Inferior parietal cortex (tissue), 1 donor: ENCODE measurements around the gene FBLIM1.
"Not testable (repeated sequence)": the region's sequence is repeated elsewhere in the genome, so short reads cannot be mapped to it uniquely, and the experiment has no call there.

Experiments
- DNase-seq: peaks from one replicate; pipeline ENCODE4 v3.0.0-alpha.2; 2016; ENCODE audit errors: extremely low spot score

Gene FBLIM1

DNA sequence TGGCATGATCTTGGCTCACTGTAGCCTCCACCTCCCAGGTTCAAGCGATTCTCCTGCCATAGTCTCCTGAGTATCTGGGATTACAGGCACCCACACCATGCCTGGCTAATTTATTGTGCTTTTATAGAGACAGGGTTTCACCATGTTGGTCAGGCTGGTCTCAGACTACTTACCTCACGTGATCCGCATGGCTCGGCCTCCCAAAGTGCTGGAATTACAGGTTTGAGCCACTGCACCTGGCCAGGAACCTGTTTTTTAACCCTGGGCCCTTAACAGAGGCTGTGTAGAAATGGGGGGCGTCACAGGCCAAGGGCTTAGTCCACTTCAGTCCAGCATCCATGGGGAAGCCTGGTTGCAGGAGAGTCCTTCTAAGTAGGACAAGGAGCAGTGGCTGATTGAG, 9.3 kb downstream of the FBLIM1 start:
- DNase-seq = no peak

DNA sequence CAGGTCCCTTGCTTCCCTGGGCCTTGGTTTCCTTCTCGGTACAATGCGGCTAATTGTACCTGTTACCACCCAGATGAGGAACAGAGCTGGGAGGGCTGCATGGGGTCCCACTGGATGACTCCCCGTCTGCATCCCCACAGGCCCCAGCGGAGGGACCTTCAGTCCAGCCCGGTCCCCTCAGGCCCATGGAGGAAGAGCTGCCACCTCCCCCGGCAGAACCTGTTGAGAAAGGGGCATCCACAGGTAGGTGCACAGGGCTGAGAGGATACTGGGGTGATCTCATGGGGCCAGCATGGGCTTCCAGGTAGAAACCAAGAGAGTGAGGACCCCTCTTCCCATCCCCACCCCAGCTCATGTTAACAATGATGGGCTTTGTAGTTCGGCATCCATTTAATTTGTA, 9.8 kb downstream of the FBLIM1 start:
- DNase-seq = no peak

DNA sequence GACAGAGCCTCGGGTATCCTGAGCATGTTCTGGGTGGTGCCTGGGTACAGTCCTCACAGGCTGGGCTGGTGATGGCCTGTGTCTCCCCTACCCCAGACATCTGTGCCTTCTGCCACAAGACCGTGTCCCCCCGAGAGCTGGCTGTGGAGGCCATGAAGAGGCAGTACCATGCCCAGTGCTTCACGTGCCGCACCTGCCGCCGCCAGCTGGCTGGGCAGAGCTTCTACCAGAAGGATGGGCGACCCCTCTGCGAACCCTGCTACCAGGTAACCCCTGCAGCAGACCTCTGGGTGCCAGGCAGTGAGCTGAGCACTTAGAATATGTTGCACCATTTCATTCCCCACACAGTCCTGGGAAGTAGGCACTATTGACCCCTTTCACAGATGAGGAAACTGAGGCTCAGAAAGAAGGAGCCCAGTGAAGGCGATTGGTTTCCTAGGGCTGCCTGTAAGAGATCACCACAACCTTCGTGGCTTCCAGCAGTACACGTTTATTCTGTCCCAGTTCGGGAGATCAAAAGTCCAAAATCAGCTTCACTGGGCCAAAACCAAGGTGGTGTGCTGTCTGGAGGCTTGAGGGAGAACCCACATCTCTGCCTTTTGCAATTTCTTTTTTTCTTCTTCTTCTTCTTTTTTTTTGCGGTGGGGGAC, 11.8 kb downstream of the FBLIM1 start:
- DNase-seq = no peak

DNA sequence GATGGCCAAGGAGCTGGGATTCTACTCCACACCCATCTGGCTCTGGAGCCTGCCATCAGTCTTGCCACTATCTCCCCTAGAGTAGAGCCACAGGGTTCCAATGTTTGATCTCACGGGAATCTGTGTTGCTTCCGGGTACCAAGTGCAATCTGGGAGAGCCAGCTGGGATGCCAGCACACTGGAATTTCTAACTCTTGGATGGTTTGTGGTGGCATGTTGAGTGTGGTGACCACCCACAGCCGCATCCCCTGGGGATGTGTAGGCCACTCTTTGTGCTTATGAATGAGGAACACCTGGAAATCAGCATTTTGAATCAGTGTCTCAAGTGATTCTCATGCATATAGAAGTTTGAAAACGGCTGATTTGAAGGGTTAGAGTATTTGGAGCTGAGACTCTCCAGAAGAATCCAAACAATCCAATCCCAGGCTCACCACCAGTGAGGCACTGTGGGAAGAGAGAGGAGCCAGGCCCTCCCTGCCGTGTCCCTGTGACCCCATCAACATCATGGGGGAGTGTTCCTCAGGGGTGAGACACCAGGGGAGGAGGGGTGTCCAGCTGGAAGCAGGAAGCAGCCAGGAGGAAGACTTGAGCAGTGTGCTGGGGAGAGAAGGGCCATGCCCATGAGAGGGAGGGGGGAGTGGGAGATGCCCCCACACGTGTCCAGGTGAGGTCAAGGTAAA, 13.4 kb downstream of the FBLIM1 start:
- DNase-seq = no peak

DNA sequence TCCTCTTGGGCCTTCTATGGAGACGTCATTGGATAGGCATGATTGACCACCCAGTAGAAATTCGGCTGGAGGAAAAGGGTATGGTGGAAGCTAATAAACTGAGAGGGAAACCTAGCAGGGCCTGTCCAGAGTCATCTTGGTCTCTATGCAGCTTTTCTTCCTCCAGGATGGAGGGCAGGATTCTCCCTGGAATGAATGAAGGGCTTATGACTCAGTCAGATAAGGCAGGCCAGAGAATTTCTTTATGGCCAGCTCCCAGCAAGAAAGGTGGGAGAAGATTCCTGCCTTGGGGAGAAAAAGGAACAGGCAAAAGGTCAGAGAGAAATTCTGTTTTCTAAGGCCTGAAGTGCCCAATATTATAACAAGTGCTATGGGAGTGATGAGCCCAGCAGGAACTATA, 17.1 kb downstream of the FBLIM1 start:
- DNase-seq = no peak

DNA sequence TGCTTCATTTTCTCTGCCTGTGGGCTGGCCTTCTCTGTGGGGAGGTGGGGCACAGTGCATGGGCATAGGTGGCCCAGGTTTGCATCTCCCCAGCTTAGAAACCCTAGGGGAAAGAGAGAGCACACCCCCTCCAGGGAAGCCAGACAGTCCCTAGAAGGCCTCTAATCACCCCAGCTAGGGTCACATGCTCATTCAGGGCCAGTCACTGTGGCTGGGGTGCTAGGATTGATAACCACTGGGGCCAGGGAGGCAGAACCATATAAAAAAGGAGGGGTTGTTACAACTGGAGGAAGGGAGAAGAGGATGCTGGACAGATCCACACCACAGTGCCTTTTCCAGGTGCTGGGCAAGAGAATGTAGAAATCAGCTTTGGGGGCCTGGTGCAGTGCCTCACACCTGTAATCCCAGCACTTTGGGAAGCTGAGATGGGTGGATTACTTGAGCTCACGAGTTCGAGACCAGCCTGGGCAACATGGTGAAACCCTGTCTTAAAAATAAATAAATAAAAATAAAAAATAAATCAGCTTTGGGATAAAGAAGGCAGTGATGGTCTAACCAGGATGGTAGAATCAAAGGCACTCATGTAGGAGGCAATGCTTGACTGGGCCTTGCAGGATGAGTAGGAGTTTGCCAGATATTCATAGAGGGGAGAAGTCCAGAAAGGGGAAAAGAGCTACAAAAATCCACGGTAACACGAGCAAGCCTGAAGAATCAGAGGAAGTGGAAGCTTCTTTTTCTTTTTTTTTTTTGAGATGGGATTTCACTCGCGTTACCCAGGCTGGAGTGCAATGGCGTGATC, 19.5 kb downstream of the FBLIM1 start:
- no peak for DNase-seq

DNA sequence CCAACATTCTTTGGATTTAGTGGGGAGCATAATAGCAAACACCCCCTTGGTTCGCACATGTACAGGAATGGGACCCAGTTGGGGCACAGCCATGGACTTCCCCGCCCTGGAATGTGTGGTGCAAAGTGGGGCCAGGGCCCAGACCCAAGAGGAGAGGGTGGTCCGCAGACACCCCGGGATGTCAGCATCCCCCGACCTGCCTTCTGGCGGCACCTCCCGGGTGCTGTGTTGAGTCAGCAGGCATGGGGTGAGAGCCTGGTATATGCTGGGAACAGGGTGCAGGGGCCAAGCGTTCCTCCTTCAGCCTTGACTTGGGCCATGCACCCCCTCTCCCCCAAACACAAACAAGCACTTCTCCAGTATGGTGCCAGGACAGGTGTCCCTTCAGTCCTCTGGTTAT, 27.1 kb downstream of the FBLIM1 start:
- DNase-seq = no peak

DNA sequence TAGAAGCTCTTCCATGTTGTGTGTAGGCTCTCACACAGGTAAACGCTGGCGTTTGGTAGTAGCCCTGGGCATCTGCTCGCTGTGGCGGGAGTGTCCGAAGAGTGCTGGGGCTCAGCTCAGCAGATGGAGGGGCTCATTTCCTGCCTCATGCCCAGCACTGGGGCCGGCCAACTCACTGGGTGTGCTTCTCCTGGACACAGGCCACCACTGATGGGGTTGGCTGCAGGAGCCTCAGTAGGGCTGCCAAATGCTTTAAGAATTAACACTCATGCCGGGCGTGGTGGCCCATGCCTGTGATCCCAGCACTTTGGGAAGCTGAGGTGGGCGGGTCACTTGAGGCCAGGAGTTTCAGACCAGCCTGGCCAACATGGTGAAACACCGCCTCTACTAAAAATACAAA, 28.0 kb downstream of the FBLIM1 start:
- no peak for DNase-seq

DNA sequence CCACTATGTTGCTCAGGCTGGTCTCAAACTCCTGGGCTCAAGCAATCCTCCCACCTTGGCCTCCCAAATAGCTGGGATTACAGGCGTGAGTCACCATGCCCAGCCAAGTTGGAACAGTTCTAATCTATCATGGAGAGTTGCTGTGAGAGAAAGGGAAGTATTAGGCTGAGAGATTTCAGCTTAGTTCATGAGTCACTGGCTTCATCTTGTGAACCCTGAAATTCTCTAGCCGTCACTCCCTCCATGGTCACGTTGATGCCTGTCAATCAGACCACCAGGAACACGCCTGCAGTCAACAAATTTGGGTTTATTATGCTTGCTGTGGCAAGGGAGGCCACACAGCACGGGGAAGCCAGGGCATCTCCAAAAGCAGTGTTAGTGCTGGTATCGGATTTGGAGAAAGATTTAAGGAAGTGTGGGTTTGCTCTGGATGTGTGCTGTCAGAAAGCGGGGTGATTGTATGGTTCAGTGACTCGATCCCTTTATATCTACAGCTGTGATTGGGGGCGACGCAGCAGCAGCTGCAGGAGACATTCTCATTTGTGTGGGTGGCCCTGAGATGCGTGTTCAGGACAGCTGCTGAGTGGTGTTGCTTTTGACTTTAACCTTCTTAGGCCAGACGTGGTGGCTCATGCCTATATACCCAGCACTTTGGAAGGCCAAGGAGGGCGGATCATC, 30.2 kb downstream of the FBLIM1 start:
- no peak for DNase-seq

DNA sequence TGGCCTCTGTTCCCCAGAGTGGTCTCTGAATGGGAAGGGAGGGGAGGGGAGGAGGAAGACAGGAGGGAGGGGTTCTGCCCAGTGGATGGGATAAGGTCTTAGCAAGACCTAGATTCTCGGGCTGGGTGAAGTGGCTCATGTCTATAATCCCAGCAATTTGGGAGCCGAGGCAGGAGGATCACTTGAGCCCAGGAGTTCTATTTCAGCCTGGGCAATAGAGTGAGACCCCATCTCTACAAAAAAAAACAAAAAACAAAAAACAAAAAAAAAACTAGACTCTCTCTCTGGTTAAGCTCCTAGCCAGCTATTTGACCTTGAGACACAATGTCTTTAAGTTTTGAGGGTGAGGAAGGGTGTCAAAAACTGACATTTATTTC, 37.5 kb downstream of the FBLIM1 start:
- DNase-seq = no peak

DNA sequence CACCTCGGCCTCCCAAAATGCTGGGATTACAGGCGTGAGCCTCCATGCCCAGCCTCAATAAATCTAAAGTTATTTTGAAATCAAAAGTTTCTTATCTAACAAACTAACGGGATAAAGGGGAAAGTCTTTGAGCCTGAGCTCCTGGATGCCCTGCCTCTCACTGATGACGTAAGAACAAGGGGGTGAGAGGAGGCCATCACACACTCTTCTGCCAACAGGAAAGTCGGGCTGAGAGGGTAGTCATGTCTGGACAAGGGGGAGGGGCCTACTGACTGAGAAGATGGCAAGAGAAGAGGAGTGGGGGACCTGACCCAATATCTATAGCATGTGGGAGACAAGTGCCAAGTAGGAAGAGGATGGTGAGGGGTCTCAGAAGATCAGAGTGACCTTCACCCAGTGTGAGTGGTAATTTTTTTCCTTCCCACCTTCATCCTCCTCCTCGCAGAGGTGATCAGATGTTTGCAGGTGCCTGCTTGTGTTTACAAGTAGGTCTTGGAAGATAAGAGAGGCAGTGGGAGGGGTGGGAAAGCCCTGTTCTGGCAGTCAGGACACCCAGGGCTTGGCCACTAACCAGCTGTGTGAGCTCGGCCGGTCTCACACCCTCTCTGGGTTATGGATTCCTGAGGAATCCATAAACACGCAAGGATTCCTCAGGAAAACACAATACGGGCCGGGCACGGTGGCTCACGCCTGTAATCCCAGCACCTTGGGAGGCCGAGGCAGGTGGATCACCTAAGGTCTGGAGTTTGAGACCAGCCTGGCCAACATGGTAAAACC, 39.2 kb downstream of the FBLIM1 start:
- DNase-seq = no peak

DNA sequence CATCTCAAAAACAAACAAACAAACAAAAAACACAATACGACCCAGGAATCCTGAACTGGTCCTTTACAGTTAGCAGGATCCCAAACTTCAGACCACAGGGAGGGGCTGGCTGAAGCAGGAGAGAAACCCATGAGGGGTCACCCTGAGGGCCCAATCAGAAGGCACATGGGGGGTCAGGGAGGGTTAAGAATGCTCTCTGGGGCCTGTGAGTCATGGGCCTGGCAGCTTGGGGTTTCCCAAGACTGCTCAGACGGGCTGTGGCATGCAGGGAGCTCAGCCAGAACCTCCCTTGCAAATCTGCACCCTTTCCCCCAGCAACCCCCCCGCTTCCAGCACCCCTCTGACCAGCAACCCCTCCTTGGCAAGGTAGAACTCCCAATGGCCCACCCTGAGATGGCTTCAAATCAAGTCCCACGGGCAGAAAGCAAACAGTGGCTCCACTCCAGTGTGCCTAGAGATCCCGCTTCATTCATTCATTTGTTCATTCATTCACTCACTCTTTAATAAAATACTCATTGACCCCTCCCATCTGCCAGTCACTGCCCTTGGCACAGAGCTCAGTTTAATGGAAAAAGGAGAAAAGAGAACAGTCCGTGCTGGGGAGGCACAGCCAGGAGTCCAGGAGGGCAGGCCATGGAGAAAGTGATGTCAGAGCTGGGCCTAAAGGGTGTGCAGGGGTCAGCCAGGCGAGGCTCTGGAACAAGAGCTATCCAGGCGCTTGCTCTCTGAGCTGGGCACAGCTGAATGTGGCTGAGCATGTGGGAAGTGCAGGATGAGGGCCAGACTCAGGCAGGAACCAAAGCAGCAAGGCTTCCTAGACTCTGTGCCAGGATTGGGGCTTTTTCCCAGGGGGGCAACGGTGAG, 40.6 kb downstream of the FBLIM1 start:
- DNase-seq = no peak

DNA sequence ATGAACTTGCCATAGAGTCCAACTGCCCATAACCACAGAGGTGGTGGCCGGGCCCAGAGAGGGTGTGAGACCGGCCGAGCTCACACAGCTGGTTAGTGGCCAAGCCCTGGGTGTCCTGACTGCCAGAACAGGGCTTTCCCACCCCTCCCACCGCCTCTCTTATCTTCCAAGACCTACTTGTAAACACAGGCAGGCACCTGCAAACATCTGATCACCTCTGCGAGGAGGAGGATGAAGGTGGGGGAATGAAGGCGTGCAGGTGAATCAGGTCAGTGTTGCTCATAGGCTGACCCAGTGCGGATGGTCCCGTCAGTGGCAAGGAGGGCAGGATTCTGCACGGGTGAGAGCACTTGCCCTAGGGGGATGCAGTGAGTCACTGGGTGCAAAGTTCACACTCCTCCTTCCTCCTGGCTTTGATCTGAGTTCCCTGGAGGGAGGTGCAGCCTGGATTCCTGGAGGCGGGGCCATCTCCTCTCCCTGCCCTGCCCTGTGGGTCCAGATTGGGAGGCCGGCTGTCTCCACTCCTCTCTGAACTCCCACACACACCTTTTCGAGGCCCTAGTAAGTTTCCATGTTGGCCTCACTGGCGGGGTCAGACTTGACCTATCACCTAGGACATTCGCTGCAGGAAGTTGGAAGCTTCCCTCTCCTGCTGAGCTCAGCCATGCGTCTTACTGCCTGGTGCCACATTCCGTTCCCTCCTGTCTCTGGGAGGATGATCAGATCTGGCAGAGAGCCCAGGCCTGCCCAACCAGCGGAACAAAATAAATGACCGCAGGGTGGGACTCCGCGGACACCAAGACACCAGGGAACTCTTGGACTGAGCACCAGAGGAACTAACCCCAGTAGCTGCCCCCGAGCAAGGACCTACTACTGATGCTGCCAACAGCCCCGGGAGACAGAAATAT, 41.6 kb downstream of the FBLIM1 start:
- no peak for DNase-seq

DNA sequence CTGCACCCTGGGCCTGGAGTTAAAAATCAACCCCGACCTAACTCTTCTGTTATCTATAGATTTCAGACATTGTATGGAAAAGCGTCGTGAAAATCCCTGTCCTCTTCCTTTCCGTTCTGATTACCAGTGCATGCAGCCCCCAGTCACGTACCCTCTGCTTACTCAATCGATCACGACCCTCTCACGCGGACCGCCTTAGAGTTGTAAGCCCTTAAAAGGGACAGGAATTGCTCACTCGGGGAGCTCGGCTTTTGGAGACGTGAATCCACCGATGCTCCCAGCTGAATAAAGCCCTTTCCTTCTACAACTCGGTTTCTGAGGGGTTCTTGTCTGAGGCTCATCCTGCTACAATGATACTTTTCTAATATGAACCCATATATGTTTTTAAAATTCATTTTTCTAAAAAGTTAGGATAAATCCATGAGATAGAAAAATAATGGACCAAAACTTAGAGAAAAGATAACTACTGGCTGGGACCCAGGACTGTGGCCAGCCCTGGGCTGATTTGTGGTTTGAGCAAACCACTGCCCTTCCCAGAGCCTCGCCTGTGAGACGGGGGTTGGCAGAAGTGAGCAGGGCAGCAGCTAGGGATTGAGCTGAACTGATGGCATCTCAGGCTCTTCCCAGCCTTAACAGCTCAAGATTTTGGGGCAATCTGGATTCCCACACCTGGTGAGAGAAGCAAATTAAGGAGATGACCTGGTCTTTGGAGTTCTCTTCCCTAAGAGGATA, 43.8 kb downstream of the FBLIM1 start:
- DNase-seq = no peak

DNA sequence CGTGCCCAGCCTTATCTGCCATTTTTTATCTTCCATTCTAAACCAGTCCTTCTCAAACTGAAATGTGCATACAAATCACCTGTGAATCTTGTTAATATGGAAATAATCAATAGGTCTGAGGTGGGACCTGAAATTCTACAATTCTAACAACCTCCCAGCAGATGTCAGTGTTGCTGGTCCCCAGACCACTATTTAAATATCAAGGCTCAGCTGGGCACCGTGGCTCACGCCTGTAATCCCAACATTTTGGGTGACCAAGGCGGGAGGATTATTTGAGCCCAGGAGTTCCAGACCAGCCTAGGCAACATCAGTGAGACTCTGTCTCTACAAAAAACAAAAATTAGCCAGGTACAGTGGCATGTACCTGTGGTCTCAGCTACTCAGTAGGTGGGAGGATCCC, 44.8 kb downstream of the FBLIM1 start:
- DNase-seq = no peak

DNA sequence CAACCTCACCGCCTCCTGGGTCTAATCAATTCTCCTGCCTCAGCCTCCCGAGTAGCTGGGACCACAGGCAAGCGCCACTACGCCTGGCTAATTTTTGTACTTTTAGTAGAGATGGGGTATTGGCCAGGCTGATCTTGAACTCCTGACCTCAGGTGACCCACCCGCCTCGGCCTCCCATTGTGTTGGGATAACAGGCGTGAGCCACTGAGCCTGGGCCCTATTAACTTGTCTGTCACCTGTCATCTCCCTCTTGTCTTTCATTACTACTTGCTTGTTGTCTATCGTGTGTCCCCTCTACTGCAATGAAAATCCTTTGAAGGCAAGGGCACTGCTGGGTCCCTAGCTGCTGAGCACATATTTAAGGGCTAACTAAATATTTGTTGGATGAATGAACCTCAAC, 45.5 kb downstream of the FBLIM1 start:
- DNase-seq = no peak

DNA sequence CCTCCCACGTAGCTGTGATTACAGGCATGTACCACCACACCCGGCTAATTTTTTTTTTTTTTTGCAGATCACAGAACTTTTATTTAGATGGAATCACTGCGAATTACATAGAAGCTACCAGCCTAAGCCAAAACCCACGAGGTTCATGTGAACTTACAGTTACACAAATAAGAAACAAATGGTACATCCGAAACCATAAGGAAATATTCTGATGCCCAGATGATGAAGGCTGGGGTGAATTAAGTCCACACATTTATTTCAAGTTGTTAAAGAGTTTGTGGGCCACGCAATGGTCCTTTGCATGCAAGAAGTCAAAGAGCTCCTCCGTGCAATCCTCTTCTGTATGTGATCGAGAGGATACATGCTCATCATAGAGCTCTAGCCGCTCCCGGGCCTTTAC, 48.5 kb downstream of the FBLIM1 start:
- no peak for DNase-seq

DNA sequence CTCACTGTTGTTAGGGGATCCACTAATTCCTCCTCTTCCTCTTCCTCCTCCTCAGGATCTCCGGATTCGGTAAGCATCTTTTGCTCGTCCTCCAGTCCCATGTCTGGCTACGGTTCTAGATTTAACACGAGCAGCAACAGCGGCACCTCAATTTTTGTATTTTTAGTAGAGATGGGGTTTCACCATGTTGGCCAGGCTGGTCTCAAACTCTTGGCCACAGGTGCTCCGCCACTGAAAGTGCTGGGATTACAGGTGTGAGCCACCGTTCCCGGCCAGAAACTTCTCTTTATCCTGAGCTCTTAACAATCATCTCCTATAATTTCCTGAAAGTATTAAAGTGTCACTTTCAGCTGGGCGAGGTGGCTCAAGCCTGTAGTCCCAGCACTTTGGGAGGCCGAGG, 49.0 kb downstream of the FBLIM1 start, which contains the start of gene UQCRHL:
Gene UQCRHL (minus strand): TSS at position 101 of the 400 bp plus-strand sequence. CDS start 0 bp downstream, at position 101.
- DNase-seq = not testable (repeated sequence)

DNA sequence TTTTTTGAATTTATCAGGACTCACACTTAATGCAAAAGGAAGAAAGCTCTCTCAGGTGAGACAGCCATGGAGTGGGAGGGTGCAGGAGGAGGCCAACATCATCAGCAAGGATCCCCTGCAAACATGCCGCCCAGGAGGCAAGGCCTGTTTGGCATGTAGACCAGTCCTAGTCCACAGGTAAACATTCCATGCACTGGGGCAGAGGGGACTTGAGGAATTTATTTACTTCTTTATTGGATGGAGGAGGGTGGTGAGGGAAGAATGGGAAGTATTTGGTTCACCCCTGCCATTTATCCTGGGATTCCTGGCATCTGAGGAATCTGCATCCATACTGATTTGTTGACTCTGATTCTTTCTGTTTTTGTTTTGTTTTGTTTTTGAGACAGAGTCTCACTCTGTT, 50.4 kb downstream of the FBLIM1 start:
- no peak for DNase-seq
